Gastrocnemius medialis (tissue), 4 donors: ENCODE results near the gene ANKRD36.
"Not testable (repeated sequence)": the region's sequence is repeated elsewhere in the genome, so short reads cannot be mapped to it uniquely, and the experiment has no call there.

Experiments used
- CTCF ChIP-seq, 5 experiments: fragments of 450-650 bp in 3 of 5; fragments of 200-600 bp in 2 of 5; sonication (generic) in 2 of 5; IDR thresholded peaks in 4 of 5; conservative IDR thresholded peaks in 1 of 5; 1 replicate in 4 of 5; 2 replicates in 1 of 5; pipeline ENCODE4 v1.5.1; 2016 to 2019; ENCODE audit warnings: antibody characterized with exemption in 5 of 5, mild to moderate bottlenecking in 3 of 5, moderate library complexity in 3 of 5
- POLR2A ChIP-seq, 2 donors: fragments of 450-650 bp; IDR thresholded peaks; one replicate each; pipeline ENCODE4 v1.6.1; 2017; ENCODE audit warnings: antibody characterized with exemption in 2 of 2, mild to moderate bottlenecking in 2 of 2, moderate library complexity in 2 of 2

- not testable (repeated sequence) for TF ChIP-seq CTCF (IDR thresholded peaks at IDR 0.05 in 4 of 5, conservative IDR thresholded peaks at IDR 0.05 in 1 of 5); POLR2A (IDR thresholded peaks at IDR 0.05)
Measured at GRCh38 chr2:97230848-97231585, 118.1 kb downstream of the ANKRD36 start.
